OCI-LY7 (cell line): ENCODE measurements around the gene DSCAM. TPM values are rescaled to one million over a fixed set of nuclear protein-coding genes. Genes with fewer than 3 reads are reported as not detected.

Experiments
- BruUV-seq: library from RNA; stranded (reverse); fragments of 400-500 nt; replicated peaks from 2 replicates; lab custom pipeline; 2021; lab: Mats Ljungman, UMichigan
- CTCF ChIA-PET: fragments of 300-600 bp; sonication (Branson Sonifier 250); formaldehyde crosslinking; loops from one replicate; lab custom pipeline; 2022; ENCODE audit warnings: antibody characterized with exemption; ENCODE audit not compliant: unreplicated experiment; lab: Charles Lee
- POLR2A ChIA-PET: fragments of 300-600 bp; sonication (Branson Sonifier 250); formaldehyde crosslinking; loops from one replicate; lab custom pipeline; 2022; ENCODE audit warnings: antibody characterized with exemption; lab: Charles Lee
- DNase-seq: peaks from one replicate; pipeline ENCODE4 v3.0.0-alpha.2; 2015; ENCODE audit warnings: low spot score
- H2AFZ ChIP-seq: fragments of 200-600 bp; sonication (generic), shearing (Covaris generic); 2 replicates; pipeline ENCODE4 v1.6.1; 2014; ENCODE audit warnings: mild to moderate bottlenecking, antibody characterized with exemption, low read length, moderate library complexity
- H3K27ac ChIP-seq: fragments of 200-600 bp; sonication (generic); 2 replicates; pipeline ENCODE4 v1.5.1; 2014; ENCODE audit warnings: mixed run types, low read depth, mild to moderate bottlenecking, moderate library complexity, low read length, inconsistent platforms; ENCODE audit not compliant: poor library complexity, severe bottlenecking
- H3K36me3 ChIP-seq: fragments of 200-600 bp; sonication (generic); 2 replicates; pipeline ENCODE4 v1.6.1; 2014; ENCODE audit warnings: mild to moderate bottlenecking, antibody characterized with exemption, low read length, moderate library complexity, mixed read lengths; ENCODE audit not compliant: insufficient read depth
- H3K4me1 ChIP-seq: fragments of 200-600 bp; sonication (generic); 2 replicates; pipeline ENCODE4 v1.5.1; 2014; ENCODE audit warnings: mild to moderate bottlenecking, low read length; ENCODE audit not compliant: insufficient read depth, poor library complexity, severe bottlenecking
- H3K4me2 ChIP-seq: fragments of 200-600 bp; sonication (generic); 2 replicates; pipeline ENCODE4 v1.6.1; 2014; ENCODE audit warnings: mild to moderate bottlenecking, low read length
- H3K4me3 ChIP-seq: fragments of 200-600 bp; sonication (generic); 2 replicates; pipeline ENCODE4 v1.5.1; 2014; ENCODE audit warnings: mild to moderate bottlenecking, low read depth, low read length; ENCODE audit not compliant: poor library complexity, severe bottlenecking
- H3K79me2 ChIP-seq: fragments of 200-600 bp; sonication (generic); 2 replicates; pipeline ENCODE4 v1.6.1; 2016; ENCODE audit warnings: low read depth, mild to moderate bottlenecking, low read length, moderate library complexity, mixed read lengths; ENCODE audit not compliant: insufficient read depth
- H3K9me2 ChIP-seq: fragments of 200-600 bp; sonication (generic); 2 replicates; pipeline ENCODE4 v1.6.1; 2016; ENCODE audit warnings: mild to moderate bottlenecking, low read length, mixed read lengths; ENCODE audit not compliant: insufficient read depth
- H3K9me3 ChIP-seq: fragments of 200-600 bp; sonication (generic); 2 replicates; pipeline ENCODE4 v1.6.1; 2014; ENCODE audit warnings: mild to moderate bottlenecking, mixed run types, low read length, mixed read lengths
- H4K20me1 ChIP-seq: fragments of 200-600 bp; sonication (generic); 2 replicates; pipeline ENCODE4 v1.6.1; 2014; ENCODE audit warnings: mild to moderate bottlenecking, antibody characterized with exemption, low read length, moderate library complexity, mixed read lengths; ENCODE audit not compliant: insufficient read depth
- CTCF ChIP-seq: fragments of 200-600 bp; sonication (generic); conservative IDR thresholded peaks from 2 replicates; pipeline ENCODE4 v1.5.1; 2014; ENCODE audit warnings: mild to moderate bottlenecking, antibody characterized with exemption, low read length, moderate library complexity, mixed read lengths
- EZH2phosphoT487 ChIP-seq: fragments of 200-600 bp; sonication (generic); IDR thresholded peaks from 2 replicates; pipeline ENCODE4 v1.6.1; 2018; ENCODE audit warnings: low read depth, borderline replicate concordance, mild to moderate bottlenecking, mixed run types, antibody characterized with exemption, low read length, moderate library complexity, mixed read lengths
- intact Hi-C: fragments of 100-400 bp; cut with micrococcal nuclease; formaldehyde crosslinking; loops from one replicate; pipeline ENCODE4 v1.10.0; 2022; ENCODE audit not compliant: unreplicated experiment
- total RNA-seq, 2 experiments: library from RNA; depleted of rRNA in 1 of 2; stranded (reverse); fragments of >200 nt in 1 of 2; shearing (Covaris generic) in 1 of 2; gene quantifications; 2 replicates each; pipeline ENCODE4 v1.2.3, GENCODE V29; 2014 to 2022

Gene DSCAM
- total RNA-seq, 2 experiments from 2014 or later, result not detected

- TF ChIP-seq EZH2phosphoT487 (no peak), CTCF (no peak)
- Histone ChIP-seq H2AFZ (no peak overlapping the region), H4K20me1 (no peaks in the 10 kb centered on the region), H3K4me2 (no peak overlapping the region), H3K27ac (no peak overlapping the region), H3K9me2 (no peaks in the 10 kb centered on the region), H3K9me3 (no peaks in the 10 kb centered on the region), H3K79me2 (no peaks in the 10 kb centered on the region), H3K36me3 (no peaks in the 10 kb centered on the region), H3K4me3 (no peak overlapping the region), H3K4me1 (no peaks in the 10 kb centered on the region)
- POLR2A ChIA-PET, result no interaction called here
- intact Hi-C loops, result no loop called here
- DNase-seq, result no peak
- CTCF ChIA-PET, result no interaction called here
- no TSS peak for BruUV-seq
Measured at GRCh38 chr21:40505244-40505643, 341.7 kb downstream of the DSCAM start.

- no peak for DNase-seq
- Histone ChIP-seq H3K79me2 (no peaks in the 10 kb centered on the region), H4K20me1 (no peaks in the 10 kb centered on the region), H3K36me3 (no peaks in the 10 kb centered on the region), H3K4me1 (no peaks in the 10 kb centered on the region), H3K9me2 (no peaks in the 10 kb centered on the region), H3K27ac (no peak overlapping the region), H3K4me2 (no peak overlapping the region), H2AFZ (no peak overlapping the region), H3K9me3 (no peaks in the 10 kb centered on the region), H3K4me3 (no peak overlapping the region)
- CTCF ChIA-PET, result no interaction called here
- no peak for TF ChIP-seq CTCF
- no peak for TF ChIP-seq EZH2phosphoT487
- POLR2A ChIA-PET, result no interaction called here
- intact Hi-C loops, result no loop called here
- no TSS peak for BruUV-seq
Measured at GRCh38 chr21:40504825-40505224, 342.1 kb downstream of the DSCAM start.

GRCh38 chr21:40496116-40496515 is 350.8 kb downstream of the DSCAM start:
- no peak overlapping the region for H2AFZ ChIP-seq
- POLR2A ChIA-PET, result no interaction called here
- H3K4me2 ChIP-seq, result no peak overlapping the region
- DNase-seq, result no peak
- intact Hi-C loops, result no loop called here
- BruUV-seq, result no TSS peak
- H3K36me3 ChIP-seq, result no peaks in the 10 kb centered on the region
- H3K4me1 ChIP-seq, result no peaks in the 10 kb centered on the region
- TF ChIP-seq CTCF (no peak), EZH2phosphoT487 (no peak)
- CTCF ChIA-PET, result no interaction called here
- no peaks in the 10 kb centered on the region for H3K79me2 ChIP-seq
- H4K20me1 ChIP-seq, result no peaks in the 10 kb centered on the region
- H3K9me3 ChIP-seq, result peaks cover 24% of the 10 kb centered on the region
- H3K27ac ChIP-seq, result no peak overlapping the region
- no peak overlapping the region for H3K4me3 ChIP-seq
- no peaks in the 10 kb centered on the region for H3K9me2 ChIP-seq
